CD4-positive, alpha-beta T cell treated with Interleukin-6 at 100 ng/mL for 8 hours (primary cell): Measurements from ENCODE around the gene SDK1.

ENCODE experiments used
- DNase-seq: peaks from one replicate; pipeline ENCODE4 v3.0.0-alpha.2; 2020; ENCODE audit warnings: mixed read lengths, low spot score

Gene SDK1

DNA sequence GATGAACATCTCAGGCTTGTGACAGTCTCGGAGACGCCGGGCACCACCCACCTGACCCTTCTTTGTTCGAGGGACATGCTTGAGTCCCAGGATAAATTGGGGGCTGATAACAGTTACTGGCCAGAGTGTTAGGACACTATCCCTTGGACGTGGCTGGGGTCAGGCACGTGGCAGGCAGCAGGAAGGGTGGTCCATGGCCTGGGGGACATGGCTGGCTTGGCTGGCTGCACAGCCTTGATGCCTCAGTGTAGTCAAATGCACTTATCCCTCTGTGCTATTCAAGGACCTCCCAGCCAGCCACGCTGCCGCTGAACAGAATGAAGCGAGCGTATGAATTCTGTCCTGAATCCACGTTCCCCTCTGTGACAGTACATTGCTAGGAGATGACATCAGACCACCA is 719.0 kb downstream of the SDK1 start:
- no peak for DNase-seq

DNA sequence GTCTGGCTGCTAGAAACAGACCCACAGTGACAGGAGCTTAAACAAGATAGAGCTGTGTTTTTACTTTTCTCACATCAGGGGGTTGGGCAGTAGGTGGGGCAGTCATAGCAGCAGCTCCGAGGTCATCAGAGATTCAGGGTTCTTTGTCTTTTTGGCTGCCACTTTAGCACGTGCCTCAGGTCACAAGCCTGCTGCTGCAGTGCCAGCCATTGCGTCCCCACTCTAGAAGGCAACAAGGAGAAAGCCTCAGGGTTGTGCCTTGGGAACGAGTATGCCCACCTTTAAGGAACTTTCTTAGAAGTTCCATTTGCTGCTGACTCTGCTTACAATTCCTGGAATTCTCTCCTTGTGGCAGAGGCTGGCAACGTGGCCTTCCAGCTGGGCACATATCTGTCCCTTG is 720.4 kb downstream of the SDK1 start:
- DNase-seq = no peak

DNA sequence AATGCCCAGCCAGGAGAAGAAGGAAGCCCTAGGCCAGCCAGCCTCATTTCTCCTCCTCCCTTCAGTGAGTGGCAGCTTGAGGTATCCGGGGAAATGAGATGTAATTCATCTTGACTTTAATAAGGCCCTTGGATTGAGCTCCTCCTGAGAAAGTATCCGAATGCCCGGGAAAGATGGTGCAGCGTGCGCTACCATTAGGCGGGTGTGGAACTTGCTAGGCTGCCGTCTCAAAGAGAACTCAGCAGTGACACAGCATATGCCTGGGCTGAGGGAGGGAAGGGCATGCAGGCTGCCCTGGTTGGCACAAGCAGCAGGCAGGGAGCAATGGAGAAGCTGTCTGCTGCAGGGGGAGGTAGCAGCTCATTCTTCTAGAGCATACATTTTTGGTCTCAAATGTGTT is 721.2 kb downstream of the SDK1 start:
- no peak for DNase-seq

DNA sequence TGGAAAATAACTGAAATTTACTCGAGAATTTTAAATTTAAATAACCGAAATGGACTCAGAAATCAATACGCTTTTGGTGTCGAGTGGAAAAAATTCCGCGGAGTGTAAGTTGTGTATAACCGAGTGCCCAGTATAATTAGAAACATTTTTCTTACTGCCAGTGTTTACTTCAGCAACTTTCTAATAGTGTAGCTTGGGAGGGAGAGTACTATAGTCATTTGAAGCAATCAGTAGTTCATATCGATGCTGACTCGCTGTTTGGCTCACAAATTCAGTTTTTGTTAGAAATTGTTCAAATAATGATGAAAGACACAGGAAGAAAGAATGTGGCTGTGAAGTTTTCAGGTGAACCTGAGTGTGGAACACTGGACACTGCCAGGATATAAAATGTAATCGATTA is 722.5 kb downstream of the SDK1 start:
- no peak for DNase-seq

DNA sequence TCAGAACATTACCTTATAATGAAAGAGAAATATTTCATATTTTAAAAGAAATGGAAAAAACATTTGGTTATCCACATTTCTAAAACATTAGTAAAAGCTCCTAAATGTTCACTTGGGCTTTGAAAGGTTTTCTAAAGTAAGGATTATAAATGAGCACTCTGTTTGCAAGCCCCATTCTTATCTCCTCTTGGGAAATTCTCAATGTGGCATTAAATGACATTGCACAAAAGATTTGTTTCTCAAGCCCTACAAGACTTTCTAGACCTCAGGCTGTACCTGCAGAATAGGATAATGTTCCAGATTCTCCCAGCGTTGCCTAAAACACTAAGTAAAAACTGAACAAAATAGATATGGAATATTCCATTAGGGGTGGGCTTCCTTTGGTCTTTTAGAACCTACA is 723.1 kb downstream of the SDK1 start:
- no peak for DNase-seq

DNA sequence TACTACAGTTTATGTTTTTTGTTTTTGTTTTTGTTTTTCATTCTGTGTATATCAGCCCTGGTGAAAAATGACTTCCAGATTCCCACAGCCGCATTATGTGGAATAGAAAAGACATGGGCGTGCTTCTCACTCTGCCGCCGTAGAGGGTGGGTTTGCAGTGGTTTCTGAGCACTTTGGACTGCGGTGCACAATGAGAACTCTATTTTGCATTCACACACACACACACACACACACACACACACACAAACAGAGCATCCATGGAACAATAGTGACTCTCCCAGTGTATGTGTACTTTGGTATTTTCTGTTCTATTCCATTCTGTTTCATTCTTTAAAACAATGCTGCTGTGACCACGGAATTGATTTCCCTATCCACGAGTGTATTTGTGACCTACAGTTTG is 723.8 kb downstream of the SDK1 start:
- no peak for DNase-seq

DNA sequence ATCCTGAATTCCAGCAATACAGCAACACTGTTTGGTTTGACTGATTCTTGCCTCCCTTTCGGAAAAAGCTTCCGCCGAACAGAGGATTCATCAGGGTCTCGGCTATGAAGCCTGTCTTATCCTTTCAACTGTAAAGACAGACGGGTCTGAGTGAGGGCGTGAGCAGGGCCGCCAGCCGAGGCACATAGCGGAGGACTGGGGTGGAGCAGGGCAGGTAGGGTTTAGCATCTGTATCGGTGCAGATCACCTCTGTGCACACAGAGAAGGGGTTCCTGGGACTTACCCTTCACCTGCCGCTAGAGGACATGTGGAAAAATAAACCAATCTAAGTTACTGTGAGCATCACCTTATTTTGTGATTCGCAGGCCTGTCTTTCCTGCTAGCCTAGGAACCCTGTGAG is 724.2 kb downstream of the SDK1 start:
- no peak for DNase-seq

DNA sequence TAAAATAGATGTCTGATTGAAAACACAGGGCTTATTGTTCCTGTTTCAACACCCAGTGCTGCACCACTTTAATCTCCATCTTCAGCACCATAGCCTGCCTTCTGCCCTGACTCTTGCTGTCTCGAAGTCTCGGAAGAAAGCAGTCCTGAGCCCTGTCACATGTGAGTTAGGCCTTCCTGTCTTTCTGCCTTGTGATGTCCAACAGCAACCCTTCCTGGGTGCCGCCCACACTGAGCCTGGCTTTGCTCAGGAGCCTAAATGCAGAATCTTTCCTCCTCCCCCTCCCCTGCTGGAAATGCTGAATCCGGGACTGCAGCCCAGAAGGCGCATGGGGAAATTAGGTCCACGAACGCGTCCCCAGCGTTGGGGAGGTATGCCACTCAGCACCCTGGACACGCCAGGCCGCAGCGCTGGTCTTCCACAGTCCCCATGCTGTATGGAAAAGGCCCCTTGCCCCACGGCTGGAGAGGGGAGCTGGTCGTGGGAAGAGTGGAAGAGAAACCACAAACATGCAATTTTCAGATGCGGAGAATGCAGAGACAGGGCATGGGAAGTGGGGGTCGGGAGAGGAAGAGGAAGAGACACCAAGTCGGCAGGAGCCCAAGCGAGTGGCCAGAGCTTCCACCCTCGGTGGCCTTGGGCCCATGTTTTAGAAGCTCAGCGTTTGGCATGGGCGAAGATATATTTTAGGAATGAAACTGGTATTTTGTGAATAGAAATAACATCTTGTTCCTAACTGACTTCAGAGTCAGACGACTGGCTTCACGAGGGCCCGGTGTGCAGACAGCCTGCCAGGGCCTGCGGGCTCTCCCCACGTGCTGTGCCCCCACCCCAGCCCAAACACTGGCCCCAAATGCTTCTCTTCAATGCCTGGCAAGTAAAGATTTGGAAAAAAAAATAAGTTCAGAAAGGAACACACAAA is 724.9 kb downstream of the SDK1 start:
- no peak for DNase-seq

DNA sequence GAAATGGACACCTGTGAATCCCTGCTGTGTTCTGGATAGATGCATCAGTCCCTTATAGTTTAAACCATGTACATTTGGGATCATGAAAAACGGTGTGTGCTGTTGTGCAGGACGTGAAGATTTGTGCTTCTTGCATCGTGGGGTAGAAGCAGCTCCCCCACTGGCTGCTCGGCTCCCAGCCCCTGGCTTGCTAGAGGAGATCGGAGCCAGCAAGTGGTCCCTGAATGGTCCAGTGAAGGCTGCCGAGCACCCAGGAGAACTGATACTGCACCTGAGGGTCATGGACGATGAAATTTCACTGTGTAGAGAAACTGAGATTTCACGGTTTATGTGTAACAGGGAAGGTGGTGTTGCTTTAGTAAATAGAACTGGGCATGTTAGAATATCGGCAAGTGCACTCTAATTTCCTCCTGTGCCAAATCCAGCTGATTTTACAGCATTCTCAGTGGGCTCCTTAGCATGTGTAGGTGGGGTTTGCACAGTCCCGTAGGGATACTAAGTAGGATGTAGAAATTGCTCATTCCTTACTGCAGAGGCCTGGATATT is 726.0 kb downstream of the SDK1 start:
- DNase-seq = no peak

DNA sequence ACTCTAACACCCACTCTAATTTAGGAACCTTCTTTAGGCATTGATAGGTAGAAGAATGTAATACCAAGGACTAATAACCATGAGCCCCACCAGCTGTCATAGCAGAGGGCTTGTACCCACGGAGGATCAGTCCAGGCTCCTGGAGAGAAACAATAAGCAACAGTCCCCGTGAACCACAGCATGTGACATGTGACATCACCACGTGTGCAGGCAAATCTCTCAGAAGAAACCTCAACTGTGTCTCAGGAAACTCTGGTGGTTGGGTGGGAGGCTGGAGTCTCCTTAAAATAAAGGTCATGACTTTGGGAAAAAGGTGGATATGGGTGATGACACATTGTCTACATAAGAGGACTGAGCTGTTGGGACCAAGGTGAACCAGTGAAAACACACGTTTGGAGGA is 727.2 kb downstream of the SDK1 start:
- DNase-seq = no peak

DNA sequence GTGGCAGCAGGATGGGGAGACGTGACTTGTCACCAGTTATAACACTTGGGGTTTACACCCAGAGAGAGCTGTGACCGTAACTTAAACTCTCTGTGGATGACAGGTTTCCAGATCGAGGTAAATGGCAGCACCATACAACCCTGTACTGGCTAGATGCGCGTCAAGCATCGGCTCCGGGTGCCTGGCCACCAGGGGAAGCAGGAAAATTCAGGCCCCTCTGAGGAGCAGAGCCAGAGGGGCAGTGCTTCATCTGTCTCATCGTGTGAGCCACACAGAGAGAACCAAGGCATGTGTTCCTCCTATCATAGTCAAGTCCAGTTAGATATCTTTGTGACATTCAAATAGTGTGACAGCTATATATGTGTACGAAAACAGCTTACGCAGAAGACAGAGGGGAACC is 728.9 kb downstream of the SDK1 start:
- no peak for DNase-seq

DNA sequence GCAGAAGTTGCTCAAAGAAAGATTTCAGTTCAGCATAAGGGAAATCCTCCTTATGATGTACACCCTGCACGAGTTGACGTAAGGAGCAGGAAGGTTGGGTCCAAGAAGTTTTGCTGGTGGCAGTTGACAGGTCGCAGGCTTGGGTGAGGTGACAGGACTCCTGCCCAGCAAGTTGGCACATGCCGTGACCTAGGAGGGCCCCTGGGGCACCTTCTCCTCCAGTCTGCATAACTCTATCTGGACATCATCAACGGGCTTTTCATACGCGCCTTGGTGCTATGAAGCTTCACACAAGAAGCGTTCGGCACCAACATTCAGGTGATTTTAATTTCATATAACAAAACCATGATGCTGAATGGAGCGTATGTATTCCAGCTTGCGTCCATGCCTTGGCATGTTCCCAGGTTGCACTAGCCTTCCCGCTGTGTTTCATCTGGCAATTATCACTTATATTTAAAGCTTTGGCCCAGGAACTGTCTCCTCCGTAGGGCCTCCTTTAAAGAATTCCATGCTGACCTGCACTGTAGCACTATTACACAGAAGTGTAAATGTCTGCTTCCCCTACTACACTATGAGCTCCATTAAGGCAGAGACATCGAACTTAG is 729.4 kb downstream of the SDK1 start:
- DNase-seq = no peak

DNA sequence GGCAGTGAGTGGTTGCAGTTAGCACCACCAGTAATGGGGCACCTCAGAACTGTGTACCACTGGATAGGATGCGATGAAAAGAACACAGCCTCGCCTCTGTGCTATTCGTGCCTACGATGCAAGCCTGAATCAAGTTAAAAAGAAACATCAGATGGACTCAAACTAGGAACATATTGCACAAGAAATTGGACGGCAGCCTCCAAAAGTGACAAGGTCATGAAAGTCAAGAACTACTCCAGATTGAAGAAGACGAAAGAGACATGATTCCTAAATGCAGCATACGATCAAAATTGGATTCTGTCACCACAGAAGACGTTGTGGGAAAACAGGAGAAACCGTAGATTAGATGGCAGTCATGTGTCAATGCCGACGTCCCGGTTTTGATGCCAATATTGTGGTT is 732.9 kb downstream of the SDK1 start:
- no peak for DNase-seq

DNA sequence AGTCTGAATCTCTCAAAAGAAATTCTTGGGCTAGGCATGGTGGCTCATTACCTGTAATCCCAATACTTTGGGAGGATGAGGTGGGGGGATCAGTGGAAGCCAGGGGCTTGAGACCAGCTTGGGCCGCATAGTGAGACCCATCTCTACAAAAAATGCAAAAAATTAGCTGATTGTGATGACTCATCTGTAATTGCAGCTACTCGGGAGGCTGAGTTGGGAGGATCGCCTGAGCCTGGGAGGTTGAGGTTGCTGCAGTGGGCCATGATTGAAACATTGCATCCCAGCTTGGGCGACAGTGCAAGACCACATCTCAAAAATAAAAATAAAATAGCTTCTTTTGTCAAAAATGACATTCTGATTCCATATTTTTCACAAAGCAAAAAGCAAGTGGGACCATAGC is 736.3 kb downstream of the SDK1 start:
- no peak for DNase-seq

DNA sequence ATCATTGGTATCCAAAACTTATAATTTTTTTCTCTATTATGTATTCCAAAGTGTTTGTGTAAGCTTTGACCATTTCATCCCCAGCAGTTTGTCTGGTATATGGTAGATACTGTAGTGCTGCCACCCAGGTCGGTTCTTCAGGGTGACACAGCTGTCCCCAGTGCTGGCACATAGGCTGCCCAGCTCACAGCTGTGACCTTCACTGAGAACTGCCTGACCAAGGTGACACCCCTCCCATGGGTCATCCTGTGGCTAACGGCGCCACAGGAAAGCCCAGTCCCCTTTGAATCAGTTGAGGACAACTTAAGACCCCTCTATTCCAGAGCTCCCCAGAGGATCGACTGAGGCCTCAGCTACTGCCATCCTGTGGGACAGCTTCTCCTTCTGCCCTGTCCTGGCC is 736.8 kb downstream of the SDK1 start:
- DNase-seq = no peak

DNA sequence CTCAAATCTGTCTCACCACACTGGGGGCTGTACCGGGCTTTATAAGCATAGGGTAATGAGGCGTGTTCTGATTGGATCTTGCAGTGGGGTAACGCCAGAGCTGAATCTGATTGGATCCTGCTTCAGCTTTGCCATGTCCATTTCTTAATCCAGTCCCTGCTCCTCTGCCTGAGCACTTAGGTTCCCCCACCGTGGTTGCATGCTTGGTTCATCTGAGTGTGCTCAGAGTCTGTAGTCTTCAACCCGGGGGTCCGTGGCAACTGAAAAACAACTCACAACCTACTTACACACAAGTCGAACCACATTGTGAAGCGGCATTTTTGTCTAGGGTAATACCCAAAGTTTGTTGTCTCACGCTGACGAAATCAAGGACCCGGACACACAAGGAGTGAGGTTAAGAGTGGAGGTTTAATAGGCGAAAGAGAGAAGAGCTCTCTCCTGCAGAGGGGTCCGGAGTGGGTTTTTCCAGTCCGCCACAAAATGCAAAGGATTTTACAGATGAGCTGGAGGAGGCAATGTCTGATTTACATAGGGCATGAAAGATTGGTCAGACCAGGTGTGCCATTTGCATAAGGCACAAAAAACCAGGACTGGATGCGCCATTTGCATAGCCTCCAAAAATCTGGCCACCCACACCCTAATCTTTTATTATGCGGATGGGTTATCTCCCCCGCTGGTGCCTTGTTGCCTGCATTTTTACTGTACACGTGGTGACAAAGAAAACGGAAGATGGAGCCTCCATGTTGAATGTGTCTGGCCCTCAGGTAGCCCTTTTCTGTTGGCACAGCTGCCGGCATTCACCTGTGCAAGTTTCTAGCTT is 739.3 kb downstream of the SDK1 start:
- DNase-seq = no peak

DNA sequence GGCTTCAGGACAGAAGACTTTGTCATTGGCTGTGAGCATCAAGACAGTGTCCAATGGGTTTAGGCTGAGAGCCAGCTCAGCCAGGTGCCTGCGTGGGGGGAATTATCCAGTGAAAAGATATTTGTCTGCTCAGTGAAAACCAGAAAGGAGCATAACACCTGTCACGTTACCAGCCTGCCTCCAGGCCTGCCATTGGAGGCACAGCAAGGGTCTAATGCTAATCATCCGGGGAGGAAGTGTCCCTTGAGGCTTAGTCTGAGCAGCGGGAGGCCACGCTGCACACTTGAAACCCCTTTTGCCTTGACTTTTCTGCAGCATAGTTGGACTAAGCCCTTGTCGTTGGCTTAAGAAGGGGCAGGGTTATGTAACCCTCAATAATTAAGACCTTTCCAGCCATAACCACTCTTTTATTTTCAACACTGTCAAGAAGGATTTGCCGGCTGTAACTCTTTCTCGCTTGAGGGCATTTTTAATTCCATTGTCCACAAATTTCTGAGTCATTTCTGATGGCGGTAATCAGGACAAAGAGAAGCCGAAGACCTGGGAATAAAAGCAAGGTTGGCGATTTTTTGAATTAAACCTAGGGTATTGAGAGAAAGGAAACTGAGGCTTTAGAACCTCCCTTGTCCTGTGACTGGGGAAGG is 741.5 kb downstream of the SDK1 start:
- DNase-seq = no peak

DNA sequence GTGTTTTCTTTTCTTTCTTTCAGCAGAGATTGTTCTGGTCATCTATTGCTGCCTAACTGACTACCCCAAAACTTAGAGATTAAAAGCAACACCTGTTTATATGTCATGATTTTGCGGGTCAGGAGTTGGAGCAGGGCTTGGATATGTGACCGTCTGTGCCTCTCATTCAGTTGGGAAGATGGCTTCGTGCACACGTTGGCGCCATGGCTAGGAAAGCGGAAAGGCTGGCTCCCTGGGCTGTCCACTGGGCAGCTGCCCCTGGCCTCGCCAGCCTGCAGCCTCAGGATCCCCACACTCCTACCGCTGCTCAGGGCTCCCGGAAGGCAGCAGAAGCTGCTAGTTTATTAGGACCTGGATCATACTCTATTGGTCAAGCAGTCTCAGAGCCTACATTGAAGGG is 742.9 kb downstream of the SDK1 start:
- no peak for DNase-seq

DNA sequence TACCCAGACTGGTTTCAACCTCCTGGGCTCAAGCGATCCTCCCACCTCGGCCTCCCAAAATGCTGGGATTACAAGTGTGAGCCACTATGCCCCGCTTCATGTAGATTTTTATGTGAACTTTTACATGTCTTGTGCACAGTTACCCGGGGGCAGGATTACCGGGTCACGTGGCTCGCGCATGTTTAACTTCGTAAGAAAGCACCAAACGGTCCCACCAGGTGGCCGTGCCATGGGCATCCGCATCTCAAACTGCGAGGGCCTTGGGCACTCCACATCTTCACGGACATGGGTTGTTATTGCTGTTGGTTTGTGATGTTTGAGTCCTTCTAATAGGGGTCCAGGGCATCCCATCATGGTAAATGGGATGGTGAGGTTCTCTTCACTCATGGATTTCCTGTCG is 744.4 kb downstream of the SDK1 start:
- no peak for DNase-seq

DNA sequence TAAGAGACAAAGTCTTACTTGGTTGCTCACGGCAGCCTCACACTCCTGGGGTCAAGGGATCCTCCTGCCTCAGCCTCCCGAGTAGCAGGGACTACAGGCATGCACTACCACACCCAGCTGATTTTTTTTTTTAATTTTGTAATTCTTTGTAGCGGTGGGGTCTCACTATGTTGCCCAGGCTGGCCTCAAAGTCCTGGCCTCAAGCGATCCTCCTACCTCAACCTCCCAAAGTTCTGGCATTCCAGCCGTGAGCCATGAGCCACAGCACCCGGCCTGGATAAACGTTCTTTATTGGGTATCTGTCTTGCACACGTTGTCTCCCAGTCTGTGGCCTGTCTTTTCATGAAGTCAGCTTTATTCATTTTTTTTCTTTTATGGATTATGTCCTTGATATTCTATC is 744.9 kb downstream of the SDK1 start:
- no peak for DNase-seq

DNA sequence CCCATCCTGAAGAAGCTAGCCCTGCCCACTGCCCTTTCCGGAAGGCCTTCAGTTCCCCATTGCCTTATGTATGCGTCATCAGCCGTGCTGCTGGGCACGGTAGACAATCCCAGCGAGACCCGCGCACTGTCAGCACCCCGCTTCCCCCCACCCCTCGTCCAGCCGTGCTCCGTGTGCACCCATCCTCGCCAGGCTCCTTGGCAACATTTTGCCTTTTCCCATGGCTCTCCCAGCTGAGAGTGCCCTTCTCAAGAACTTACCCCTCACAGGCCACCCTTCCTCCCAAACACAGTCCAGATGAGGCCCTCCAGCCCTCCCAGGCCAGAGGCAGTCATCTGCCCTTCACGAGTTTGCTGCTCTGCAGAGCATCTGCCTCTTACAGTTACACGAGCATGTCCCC is 747.3 kb downstream of the SDK1 start:
- no peak for DNase-seq

DNA sequence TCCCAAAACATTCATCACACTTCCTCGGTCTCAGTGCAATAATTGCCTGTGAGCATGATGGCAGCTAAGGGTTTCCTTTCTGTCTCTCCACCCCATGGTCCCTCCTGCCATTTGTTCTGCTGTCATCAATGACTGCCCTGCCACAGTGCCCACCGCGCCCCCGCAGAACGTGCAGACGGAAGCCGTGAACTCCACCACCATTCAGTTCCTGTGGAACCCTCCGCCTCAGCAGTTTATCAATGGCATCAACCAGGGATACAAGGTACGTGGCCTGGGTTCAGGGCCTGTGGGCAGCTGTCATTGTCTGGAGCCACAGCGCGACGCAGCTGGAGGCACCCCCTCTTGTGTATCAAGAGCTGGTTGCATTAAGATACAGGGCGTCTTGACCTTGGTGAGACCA is 748.1 kb downstream of the SDK1 start:
- no peak for DNase-seq
